Measurements from ENCODE around the gene HNRNPA1.

GRCh38 chr12:54285150-54286041 is 4.9 kb downstream of the HNRNPA1 start:
- no peak for TF ChIP-seq EZH2 (IDR thresholded peaks at IDR 0.05; ENCODE audit: low read depth)
- peak; percentile 65 for TF ChIP-seq CTCF (conservative IDR thresholded peaks at IDR 0.05)
